Activated T-helper 2 cell treated with anti-CD3 and anti-CD28 coated beads, Interferon-gamma antibody, Interleukin-2, Interleukin-4, amounts not matched to agents 10 μg/mL and 5 μg/mL and 100 μg/mL, durations not matched to agents 14 hours and 24 hours and 36 hours (primary cell): ENCODE measurements around the gene CARMIL1. TPM values are rescaled to one million over a fixed set of nuclear protein-coding genes. Genes with fewer than 3 reads are reported as not detected.

Source experiments
- DNase-seq: peaks from one replicate; pipeline ENCODE4 v3.0.0; 2021; ENCODE audit warnings: low spot score
- H3K27ac Mint-ChIP-seq: one replicate; pipeline ENCODE4 v1.8.0; 2021; ENCODE audit warnings: mixed read lengths
- H3K27me3 Mint-ChIP-seq: one replicate; pipeline ENCODE4 v1.8.0; 2021; ENCODE audit warnings: low read depth, mixed read lengths
- H3K36me3 Mint-ChIP-seq: one replicate; pipeline ENCODE4 v1.8.0; 2021; ENCODE audit warnings: low read depth, mixed read lengths
- H3K4me1 Mint-ChIP-seq: one replicate; pipeline ENCODE4 v1.8.0; 2021; ENCODE audit warnings: low read depth, mixed read lengths
- H3K4me3 Mint-ChIP-seq: one replicate; pipeline ENCODE4 v1.8.0; 2021; ENCODE audit warnings: low read depth, mild to moderate bottlenecking, moderate library complexity, mixed read lengths
- H3K9me3 Mint-ChIP-seq: one replicate; pipeline ENCODE4 v1.8.0; 2021; ENCODE audit warnings: mixed read lengths
- intact Hi-C: fragments of 100-400 bp; cut with micrococcal nuclease; formaldehyde crosslinking; loops from one replicate; pipeline ENCODE4 v1.15.1; 2023
- total RNA-seq: library from RNA; stranded (reverse); gene quantifications from 2 replicates; pipeline ENCODE4 v1.2.3, GENCODE V29; 2022

The CARMIL1 gene
- total RNA-seq, 1 donor from 2014 or later: 1.7 TPM

DNA sequence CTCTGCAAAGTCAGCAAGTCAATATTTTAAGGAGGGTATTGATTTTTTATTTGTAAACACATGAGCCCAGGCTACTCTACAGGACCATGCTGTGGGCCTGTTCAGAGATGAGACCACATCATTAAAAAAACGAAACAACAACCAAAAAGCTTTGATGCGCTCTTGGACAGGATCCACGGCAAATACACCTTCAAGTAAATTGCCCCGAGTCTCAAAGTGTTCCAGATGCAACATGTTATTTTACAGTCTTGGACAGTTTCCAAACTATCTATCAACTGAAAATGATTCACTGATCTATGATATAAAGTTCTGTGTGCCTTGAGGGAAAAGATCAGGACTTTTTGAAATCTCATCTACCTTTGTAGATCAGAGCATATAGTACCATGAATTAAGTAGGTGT, 25.8 kb upstream of the CARMIL1 start:
- Mint-ChIP-seq H3K27me3 (peaks cover 9% of the 10 kb centered on the region), H3K36me3 (no peaks in the 10 kb centered on the region), H3K4me1 (peaks cover 6% of the 10 kb centered on the region), H3K4me3 (no peak overlapping the region), H3K9me3 (no peaks in the 10 kb centered on the region), H3K27ac (no peak overlapping the region)
- intact Hi-C loops: no loop called here
- no peak for DNase-seq

DNA sequence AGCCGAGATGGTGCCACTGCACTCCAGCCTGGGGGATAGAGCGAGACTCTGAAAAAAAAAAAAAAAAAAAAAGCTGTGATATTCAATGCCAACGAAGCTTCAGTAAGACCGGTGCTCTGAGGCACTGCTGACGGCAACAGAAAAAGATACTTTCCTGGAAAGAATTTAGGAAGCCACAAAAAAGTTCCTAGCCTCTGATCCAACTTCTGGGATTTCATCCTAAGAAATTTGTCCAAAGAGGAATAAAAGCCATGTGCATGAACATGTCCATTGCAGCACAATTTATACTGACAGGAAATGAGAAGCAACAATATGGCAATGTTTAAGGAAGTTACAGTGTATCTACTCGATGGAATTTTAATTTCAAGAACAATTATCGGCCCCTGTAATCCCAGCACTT, 24.5 kb upstream of the CARMIL1 start:
- intact Hi-C loops: no loop called here
- Mint-ChIP-seq H3K27me3 (peaks cover 13% of the 10 kb centered on the region), H3K36me3 (no peaks in the 10 kb centered on the region), H3K4me1 (peaks cover 6% of the 10 kb centered on the region), H3K4me3 (no peak overlapping the region), H3K9me3 (no peaks in the 10 kb centered on the region), H3K27ac (no peak overlapping the region)
- DNase-seq: no peak

DNA sequence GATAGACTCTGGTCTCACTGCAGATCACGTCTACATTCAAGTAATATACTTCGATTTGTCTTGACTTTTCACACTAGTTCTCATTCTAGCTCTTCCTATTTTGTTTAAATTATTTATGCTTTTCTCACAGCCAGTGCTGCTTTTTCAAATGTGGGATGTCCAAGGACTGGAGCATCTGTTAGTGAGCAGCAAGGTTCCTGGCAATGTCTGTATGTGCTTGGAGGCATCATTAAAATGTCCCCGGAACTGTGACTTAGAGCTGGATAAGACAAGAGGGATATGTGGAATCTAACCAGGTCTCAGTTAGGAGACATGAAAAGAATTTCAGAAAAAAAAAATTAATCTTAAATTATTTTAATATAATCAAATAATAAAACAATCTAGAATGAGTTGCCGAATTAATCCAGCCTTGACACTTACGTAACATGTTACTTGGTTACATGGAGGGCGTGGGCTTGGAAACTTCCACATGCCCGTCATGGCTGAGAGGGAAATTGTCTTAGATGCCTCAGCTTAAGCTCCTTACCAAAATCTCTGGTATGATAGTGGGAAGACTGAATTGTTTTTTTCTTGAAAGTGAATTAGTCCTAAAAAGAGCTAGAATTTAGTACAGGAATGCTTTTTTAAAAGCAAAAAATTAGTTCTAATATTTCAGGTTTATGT, 21.4 kb upstream of the CARMIL1 start:
- H3K27me3 Mint-ChIP-seq: peaks cover 10% of the 10 kb centered on the region
- intact Hi-C loops: no loop called here
- H3K4me3 Mint-ChIP-seq: no peak overlapping the region
- no peaks in the 10 kb centered on the region for H3K36me3 Mint-ChIP-seq
- no peaks in the 10 kb centered on the region for H3K9me3 Mint-ChIP-seq
- H3K27ac Mint-ChIP-seq: no peak overlapping the region
- DNase-seq: no peak
- no peaks in the 10 kb centered on the region for H3K4me1 Mint-ChIP-seq

DNA sequence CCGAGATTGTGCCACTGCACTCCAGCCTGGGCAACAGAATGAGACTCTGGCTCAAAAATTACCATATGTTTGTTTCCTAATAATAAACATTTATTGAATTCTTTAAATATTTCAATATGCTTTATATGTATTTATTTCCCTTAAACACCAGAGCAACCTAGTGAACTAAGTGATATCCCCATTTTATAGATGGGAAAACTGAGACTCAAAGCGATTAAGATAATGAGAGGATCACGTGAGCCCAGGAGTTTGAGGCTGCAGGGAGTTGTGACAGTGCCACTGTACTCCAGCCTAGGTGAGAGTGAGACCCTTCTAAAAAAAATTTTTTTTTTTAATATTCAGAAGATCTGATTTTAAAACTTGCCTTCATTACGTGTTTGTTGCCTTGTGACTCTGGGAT, 19.4 kb upstream of the CARMIL1 start:
- no peaks in the 10 kb centered on the region for H3K4me1 Mint-ChIP-seq
- intact Hi-C loops: no loop called here
- H3K9me3 Mint-ChIP-seq: no peaks in the 10 kb centered on the region
- no peak for DNase-seq
- no peaks in the 10 kb centered on the region for H3K36me3 Mint-ChIP-seq
- no peak overlapping the region for H3K4me3 Mint-ChIP-seq
- H3K27me3 Mint-ChIP-seq: peaks cover 10% of the 10 kb centered on the region
- no peak overlapping the region for H3K27ac Mint-ChIP-seq

DNA sequence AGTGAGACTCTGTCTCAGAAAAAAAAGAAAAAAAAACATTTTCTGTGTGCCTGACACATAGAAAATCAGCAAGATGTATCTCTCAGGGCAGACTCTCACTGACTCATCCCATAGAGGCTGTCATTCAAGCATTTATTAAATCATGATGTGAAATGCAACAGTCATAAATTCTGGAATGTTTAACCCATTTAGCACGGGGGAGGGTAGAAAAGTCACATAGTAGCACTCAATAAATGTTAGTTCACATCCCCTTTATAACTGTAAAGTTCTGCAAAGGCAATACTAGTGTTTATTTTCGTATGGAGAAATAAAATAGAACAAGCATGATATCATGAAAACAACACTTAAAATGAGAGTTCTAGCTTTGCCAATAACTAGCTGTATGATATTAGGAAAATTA, 15.5 kb upstream of the CARMIL1 start:
- no peak for DNase-seq
- H3K27ac Mint-ChIP-seq: no peak overlapping the region
- H3K4me1 Mint-ChIP-seq: peaks cover 2% of the 10 kb centered on the region
- H3K36me3 Mint-ChIP-seq: no peaks in the 10 kb centered on the region
- no peaks in the 10 kb centered on the region for H3K9me3 Mint-ChIP-seq
- no peak overlapping the region for H3K4me3 Mint-ChIP-seq
- intact Hi-C loops: no loop called here
- peaks cover 23% of the 10 kb centered on the region for H3K27me3 Mint-ChIP-seq

DNA sequence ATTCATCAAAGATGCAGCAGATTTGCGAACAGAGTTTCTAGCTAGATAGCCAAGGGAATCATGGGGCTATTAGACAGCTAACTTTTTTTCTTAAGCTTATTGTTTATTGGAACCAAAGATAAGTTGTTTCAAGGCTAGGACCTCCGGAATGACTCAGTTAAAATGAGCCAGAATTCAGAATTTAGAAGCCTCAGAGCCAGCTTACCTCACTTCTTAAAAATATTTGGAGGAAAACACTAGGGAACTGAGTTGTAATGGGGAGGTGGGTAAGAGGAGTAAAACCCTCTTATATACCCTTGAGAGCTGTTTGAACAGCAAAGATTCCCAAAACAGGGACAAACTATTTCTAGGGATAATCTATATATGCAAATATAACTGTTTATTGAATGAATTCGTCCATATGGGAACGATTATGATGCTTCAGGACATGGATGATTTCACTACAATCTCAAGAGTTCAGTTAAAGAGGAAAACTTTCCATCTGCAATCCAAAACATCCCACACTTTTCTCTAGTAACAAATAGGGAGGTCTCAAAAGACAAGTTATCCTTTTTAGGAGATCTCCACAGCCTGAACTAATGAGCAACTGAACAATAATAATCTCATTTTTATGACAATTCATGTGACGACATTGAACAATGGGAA, 12.6 kb upstream of the CARMIL1 start:
- no peaks in the 10 kb centered on the region for H3K36me3 Mint-ChIP-seq
- intact Hi-C loops: loop anchor here (5.0 kb wide), 1 partner anchor 291 kb away; no protein-coding TSS in a partner anchor
- peaks cover 35% of the 10 kb centered on the region for H3K27me3 Mint-ChIP-seq
- no peak overlapping the region for H3K27ac Mint-ChIP-seq
- no peak overlapping the region for H3K4me3 Mint-ChIP-seq
- H3K9me3 Mint-ChIP-seq: no peaks in the 10 kb centered on the region
- no peak for DNase-seq
- peaks cover 2% of the 10 kb centered on the region for H3K4me1 Mint-ChIP-seq

DNA sequence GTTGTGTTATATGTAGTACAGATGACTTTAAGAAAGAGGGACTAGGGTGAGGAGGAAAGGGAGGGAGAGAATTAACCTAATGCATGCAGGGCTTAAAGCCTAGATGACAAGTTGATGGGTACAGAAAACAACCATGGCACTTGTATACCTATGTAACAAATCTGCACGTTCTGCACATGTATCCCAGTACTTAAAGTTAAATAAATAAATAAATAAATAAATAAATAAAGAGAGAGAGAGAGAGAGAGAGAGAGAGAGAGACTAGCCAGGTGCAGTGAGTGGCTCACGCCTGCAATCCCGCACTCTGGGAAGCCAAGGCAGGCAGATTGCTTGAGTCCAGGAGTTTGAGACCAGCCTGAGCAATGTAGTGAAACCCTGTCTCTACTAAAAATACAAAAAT, 11.5 kb upstream of the CARMIL1 start:
- Mint-ChIP-seq H3K4me1 (peaks cover 2% of the 10 kb centered on the region), H3K36me3 (no peaks in the 10 kb centered on the region), H3K27me3 (peaks cover 40% of the 10 kb centered on the region), H3K4me3 (no peak overlapping the region), H3K27ac (no peak overlapping the region), H3K9me3 (no peaks in the 10 kb centered on the region)
- intact Hi-C loops: loop anchor here (5.0 kb wide), 1 partner anchor 290 kb away; no protein-coding TSS in a partner anchor
- no peak for DNase-seq

DNA sequence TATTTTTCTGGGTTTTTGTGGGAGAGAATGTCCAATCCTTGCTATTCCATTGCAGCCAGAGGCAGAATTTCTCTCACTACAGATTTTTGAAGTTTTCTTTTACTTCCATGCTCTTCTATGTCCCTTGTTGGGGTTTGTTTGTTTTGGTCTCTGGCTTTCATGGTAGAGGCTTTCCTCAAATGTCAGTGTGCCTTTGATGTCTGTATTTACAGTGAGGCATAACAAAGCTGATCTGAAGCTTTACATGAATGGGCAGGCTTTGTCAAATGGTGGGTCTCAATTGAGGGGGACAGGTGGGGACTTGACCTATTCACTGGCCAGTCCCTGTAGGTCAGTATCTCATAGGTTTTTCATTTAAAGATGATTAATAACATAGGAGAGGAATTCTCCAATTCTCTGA, 8.6 kb upstream of the CARMIL1 start:
- no peak overlapping the region for H3K4me3 Mint-ChIP-seq

DNA sequence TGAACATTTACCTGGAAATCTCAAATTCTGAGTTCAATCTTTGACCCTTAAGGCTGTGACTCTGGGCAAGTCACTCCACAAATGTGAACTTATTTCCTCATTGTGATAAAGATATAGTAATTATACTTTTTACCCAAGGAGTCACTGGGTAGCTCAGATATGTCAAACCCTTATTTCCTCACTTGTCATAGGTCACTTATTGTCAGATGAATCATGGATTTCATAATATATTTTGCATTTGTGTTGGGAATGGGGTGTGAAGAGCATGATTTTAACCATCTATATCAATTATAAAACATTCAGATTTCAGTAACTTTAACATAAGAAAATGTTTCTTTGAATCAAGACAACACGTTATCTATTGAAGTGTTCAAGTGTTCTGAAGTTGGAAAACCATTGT, 3.7 kb upstream of the CARMIL1 start:
- intact Hi-C loops: no loop called here
- Mint-ChIP-seq H3K9me3 (no peaks in the 10 kb centered on the region), H3K4me1 (peaks cover 15% of the 10 kb centered on the region), H3K27ac (no peak overlapping the region), H3K27me3 (peaks cover 44% of the 10 kb centered on the region), H3K4me3 (no peak overlapping the region), H3K36me3 (no peaks in the 10 kb centered on the region)
- DNase-seq: no peak

More for the DNA sequence above, 8.6 kb upstream of the CARMIL1 start:
- peaks cover under 1% of the 10 kb centered on the region for H3K4me1 Mint-ChIP-seq
- no peaks in the 10 kb centered on the region for H3K36me3 Mint-ChIP-seq
- peaks cover 52% of the 10 kb centered on the region for H3K27me3 Mint-ChIP-seq
- H3K27ac Mint-ChIP-seq: no peak overlapping the region
- no peak for DNase-seq
- intact Hi-C loops: loop anchor here (5.0 kb wide), 1 partner anchor 672 kb away; no protein-coding TSS in a partner anchor
- no peaks in the 10 kb centered on the region for H3K9me3 Mint-ChIP-seq

DNA sequence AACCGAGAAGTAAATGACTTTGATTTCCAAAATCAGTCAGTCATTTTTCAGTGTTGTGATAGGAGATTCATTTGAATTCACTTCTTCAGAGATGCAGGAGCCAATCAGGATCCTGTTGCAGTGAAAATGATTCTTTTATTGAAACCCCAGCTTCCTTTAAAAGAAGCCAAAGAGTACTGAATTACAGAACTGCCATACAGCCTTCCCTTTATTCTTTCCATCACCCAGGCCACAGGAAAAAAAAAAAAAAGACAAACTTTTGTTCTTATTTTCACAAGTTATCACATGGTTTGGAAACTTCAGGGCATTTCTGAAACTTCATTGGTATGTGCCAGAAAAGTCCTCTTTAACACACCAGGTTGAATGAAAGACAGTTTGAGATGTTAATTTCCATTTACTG, 1.8 kb upstream of the CARMIL1 start:
- peaks cover 21% of the 10 kb centered on the region for H3K4me1 Mint-ChIP-seq
- intact Hi-C loops: no loop called here

DNA sequence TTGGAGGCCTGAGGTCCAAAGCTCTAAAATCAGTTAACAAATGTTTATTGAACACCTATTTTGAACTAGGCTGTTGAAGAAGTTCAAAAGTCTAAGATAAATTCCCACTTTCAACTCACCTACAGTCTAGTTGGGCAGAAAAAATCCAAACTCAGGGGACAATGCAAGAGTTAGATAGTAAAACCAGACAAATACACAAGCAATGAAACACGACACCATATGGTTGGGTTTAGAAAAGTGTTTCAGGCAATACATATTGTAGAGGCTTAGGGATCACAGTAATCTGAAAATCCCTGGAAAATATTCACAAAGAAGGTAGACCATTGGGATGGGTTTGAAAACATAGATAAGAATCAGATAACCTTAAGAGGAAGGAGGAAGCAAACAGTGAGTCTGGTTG, 1.3 kb upstream of the CARMIL1 start:
- Mint-ChIP-seq H3K36me3 (no peaks in the 10 kb centered on the region), H3K4me1 (peaks cover 21% of the 10 kb centered on the region), H3K9me3 (no peaks in the 10 kb centered on the region), H3K4me3 (peak overlapping the region; percentile 67), H3K27me3 (peaks cover 34% of the 10 kb centered on the region), H3K27ac (no peak overlapping the region)
- intact Hi-C loops: no loop called here
- DNase-seq: no peak

More for the DNA sequence above, 1.8 kb upstream of the CARMIL1 start:
- no peak for DNase-seq
- peaks cover 36% of the 10 kb centered on the region for H3K27me3 Mint-ChIP-seq
- H3K27ac Mint-ChIP-seq: no peak overlapping the region
- no peak overlapping the region for H3K4me3 Mint-ChIP-seq
- no peaks in the 10 kb centered on the region for H3K36me3 Mint-ChIP-seq
- H3K9me3 Mint-ChIP-seq: no peaks in the 10 kb centered on the region

DNA sequence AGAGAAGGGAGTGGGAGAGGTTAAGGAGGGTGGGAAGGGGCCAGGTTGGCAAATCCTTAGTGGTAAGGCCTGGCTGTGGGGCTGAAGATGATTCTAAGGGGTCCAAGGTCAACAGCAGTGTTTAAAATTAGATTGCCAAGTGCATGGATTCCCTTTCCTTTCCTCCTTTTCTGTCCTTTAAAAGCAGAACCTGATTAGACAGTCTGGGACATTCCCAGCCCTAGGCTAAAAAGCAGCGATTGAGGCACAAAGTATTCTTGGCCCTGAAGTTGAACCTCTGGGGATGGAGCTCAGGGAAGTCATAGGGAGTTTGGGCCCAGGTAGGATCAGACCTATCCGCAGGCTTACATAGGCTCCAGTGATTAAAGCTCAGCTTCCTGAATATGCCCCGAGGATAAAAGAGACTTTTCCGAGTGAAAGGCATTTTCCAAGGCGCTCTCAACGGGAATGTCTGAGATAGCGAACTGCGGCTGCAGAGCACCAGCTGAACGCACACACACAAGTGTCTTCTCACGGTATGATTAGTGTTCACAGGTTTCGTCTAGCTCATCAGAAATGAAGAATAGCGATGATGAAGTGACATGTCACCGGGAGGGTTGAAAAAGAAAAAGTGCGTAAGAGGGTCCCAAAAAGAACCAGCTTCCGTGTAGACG, 787 bp upstream of the CARMIL1 start:
- no peaks in the 10 kb centered on the region for H3K36me3 Mint-ChIP-seq
- intact Hi-C loops: no loop called here
- no peak overlapping the region for H3K27ac Mint-ChIP-seq
- peaks cover 30% of the 10 kb centered on the region for H3K27me3 Mint-ChIP-seq
- H3K4me1 Mint-ChIP-seq: peaks cover 21% of the 10 kb centered on the region
- H3K4me3 Mint-ChIP-seq: peak overlapping the region; percentile 81
- H3K9me3 Mint-ChIP-seq: no peaks in the 10 kb centered on the region
- DNase-seq: no peak

DNA sequence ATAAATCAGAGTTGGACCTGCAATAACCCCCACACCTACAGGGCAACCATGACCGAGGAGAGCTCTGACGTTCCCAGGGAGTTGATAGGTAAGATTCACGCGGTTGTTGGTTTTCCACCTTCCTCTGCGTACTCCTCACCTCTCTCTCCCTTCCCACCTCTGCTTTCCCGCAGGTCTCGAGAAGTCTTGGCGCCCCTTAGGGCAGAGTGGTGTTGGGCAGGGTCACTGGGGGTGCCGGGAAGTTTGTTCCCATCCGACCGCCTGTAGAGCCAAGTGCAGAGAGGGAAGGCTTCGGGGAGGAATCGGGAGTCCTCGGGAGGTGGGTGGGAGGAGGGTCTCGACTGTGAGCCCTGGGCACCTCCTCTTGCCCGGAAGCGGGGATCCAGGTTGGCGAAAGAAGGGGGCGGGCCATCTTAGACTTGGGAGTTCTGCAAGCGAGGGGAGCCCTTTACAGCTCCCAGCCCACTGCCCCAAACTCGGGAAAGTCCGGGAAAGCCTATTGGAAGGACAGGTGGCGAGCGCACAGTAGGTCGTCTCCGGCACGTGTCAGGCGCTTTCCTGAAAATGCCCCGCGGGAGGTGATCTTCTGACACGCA, 672 bp downstream of the CARMIL1 start:
- intact Hi-C loops: no loop called here
- DNase-seq: no peak
- H3K4me1 Mint-ChIP-seq: peaks cover 21% of the 10 kb centered on the region

More for the DNA sequence above, 672 bp downstream of the CARMIL1 start:
- peak overlapping the region; percentile 76 for H3K4me3 Mint-ChIP-seq
- peaks cover 19% of the 10 kb centered on the region for H3K27me3 Mint-ChIP-seq
- no peak overlapping the region for H3K27ac Mint-ChIP-seq
- H3K36me3 Mint-ChIP-seq: no peaks in the 10 kb centered on the region
- H3K9me3 Mint-ChIP-seq: no peaks in the 10 kb centered on the region
